Activated CD4-positive, CD25-positive, alpha-beta regulatory T cell treated with anti-CD3 and anti-CD28 coated beads, Interleukin-2, amount 50 U/mL, for 24 hours (primary cell): ENCODE data around the gene MRGPRF.

Experiments used
- ATAC-seq, 2 donors: fragments of 150-1000 bp; cut with Tn5 transposase; one replicate each; pipeline ENCODE4 v1.10.0; 2021; ENCODE audit warnings: mild to moderate bottlenecking in 1 of 2, moderate library complexity in 1 of 2

MRGPRF gene

GRCh38 chr11:69013009-69013951 lies at the start of gene MRGPRF:
Gene MRGPRF, minus strand, starts transcription at chr11:69013246. Its CDS starts 3,345 bp downstream, at chr11:69009901.
- ATAC-seq = no peak

- ATAC-seq = no peak
These were observed 49.3 kb upstream of the MRGPRF start for GRCh38 chr11:69062169-69062855.

GRCh38 chr11:69061713-69062053 lies 48.6 kb upstream of the MRGPRF start:
- no peak for ATAC-seq

- no peak for ATAC-seq
These were observed 48.0 kb upstream of the MRGPRF start for GRCh38 chr11:69060806-69061712.

- ATAC-seq = no peak
These were observed 46.9 kb upstream of the MRGPRF start for GRCh38 chr11:69059985-69060384.

- ATAC-seq = no peak
These were observed 46.4 kb upstream of the MRGPRF start for GRCh38 chr11:69059429-69059828.

GRCh38 chr11:69058511-69059270 lies 45.6 kb upstream of the MRGPRF start:
- no peak for ATAC-seq

GRCh38 chr11:69057801-69058200 lies 44.8 kb upstream of the MRGPRF start:
- no peak for ATAC-seq

GRCh38 chr11:69057236-69057635 lies 44.2 kb upstream of the MRGPRF start:
- no peak for ATAC-seq

- peak; percentile 63 to 75 for ATAC-seq
These were observed 42.8 kb upstream of the MRGPRF start for GRCh38 chr11:69055598-69056516.

- ATAC-seq = no peak
These were observed 42.2 kb upstream of the MRGPRF start for GRCh38 chr11:69055212-69055586.

GRCh38 chr11:69054397-69055211 lies 41.6 kb upstream of the MRGPRF start:
- no peak for ATAC-seq

- no peak for ATAC-seq
These were observed 40.7 kb upstream of the MRGPRF start for GRCh38 chr11:69053546-69054396.

- no peak for ATAC-seq
These were observed 40.1 kb upstream of the MRGPRF start for GRCh38 chr11:69053169-69053477.

GRCh38 chr11:69052343-69053168 lies 39.5 kb upstream of the MRGPRF start:
- ATAC-seq = no peak

GRCh38 chr11:69051381-69052342 lies 38.6 kb upstream of the MRGPRF start:
- ATAC-seq = no peak
